ENCODE measurements around the gene COL8A1. TPM values are rescaled to one million over a fixed set of nuclear protein-coding genes. Genes with fewer than 3 reads are reported as not detected.

The COL8A1 gene
- total and polyA plus RNA-seq, 10 of the 15 experiments (the other 5 are each of a cell fraction or from before 2014, with no cell fraction given) = 0.04 to 0.73 (median 0.10) TPM; not detected in 5

- TF ChIP-seq MYB (IDR thresholded peaks at IDR 0.05; ENCODE audit: borderline replicate concordance, low read depth, low read length) = no peak
- TF ChIP-seq NFYA (IDR thresholded peaks at IDR 0.05; ENCODE audit: borderline replicate concordance, low read depth, low read length) = no peak
- TF ChIP-seq MXI1 (IDR thresholded peaks at IDR 0.05; ENCODE audit: low read depth, low read length) = no peak
- no peak for TF ChIP-seq BRCA1 (IDR thresholded peaks at IDR 0.05; ENCODE audit: low read depth, low read length)
- peak; percentile 59; the same call in 1 of the 2 replicates for TF ChIP-seq DPF2 (IDR thresholded peaks at IDR 0.05)
- TF ChIP-seq WRNIP1 (IDR thresholded peaks at IDR 0.05; ENCODE audit: borderline replicate concordance, low read depth, low read length) = no peak
- no peak for TF ChIP-seq HSF1 (IDR thresholded peaks at IDR 0.05; ENCODE audit: low read depth, low read length)
- no peak for TF ChIP-seq CTCF (IDR thresholded peaks at IDR 0.05 in 2 of 3, conservative IDR thresholded peaks at IDR 0.05 in 1 of 3; ENCODE audit: control insufficient read depth in 2 of 3, extremely low read depth in 1 of 3, insufficient read depth in 1 of 3, low read depth in 3 of 3, low read length in 3 of 3)
- TF ChIP-seq JUNB (IDR thresholded peaks at IDR 0.05) = peak; percentile 45; the same call in 1 of the 2 replicates
- TF ChIP-seq CUX1 (IDR thresholded peaks at IDR 0.05; ENCODE audit: insufficient replicate concordance, low read depth, low read length) = no peak
- peak in 1 of 2 experiments; percentile 64; a peak in 1 of 4 replicates for TF ChIP-seq EP300 (IDR thresholded peaks at IDR 0.05; ENCODE audit: borderline replicate concordance in 1 of 2, control insufficient read depth in 1 of 2, low read depth in 2 of 2, low read length in 2 of 2)
- TF ChIP-seq MEF2B (IDR thresholded peaks at IDR 0.05; ENCODE audit: partially characterized antibody, poor library complexity, severe bottlenecking) = peak; percentile 61
- peak; percentile 61; the same call in 1 of the 2 replicates for TF ChIP-seq BCL11A (IDR thresholded peaks at IDR 0.05; ENCODE audit: low read depth, low read length)
- TF ChIP-seq BMI1 (IDR thresholded peaks at IDR 0.05; ENCODE audit: borderline replicate concordance) = peak; percentile 49; the same call in 1 of the 2 replicates
- no peak for TF ChIP-seq CHD2 (IDR thresholded peaks at IDR 0.05; ENCODE audit: borderline replicate concordance, low read depth, low read length)
- no peak for TF ChIP-seq FOXK2 (IDR thresholded peaks at IDR 0.05)
- TF ChIP-seq MTA2 (IDR thresholded peaks at IDR 0.05; ENCODE audit: low read depth) = peak; percentile 97
- TF ChIP-seq IRF5 (IDR thresholded peaks at IDR 0.05; ENCODE audit: borderline replicate concordance) = no peak
Observed at GRCh38 chr3:99644017-99644416, 5.6 kb downstream of the COL8A1 start (continued).

Measured in GM12878 (cell line).